CD4-positive, alpha-beta memory T cell (primary cell): ENCODE measurements around the gene TMEM60. TPM values are rescaled to one million over a fixed set of nuclear protein-coding genes. Genes with fewer than 3 reads are reported as not detected.

Experiments
- CTCF ChIA-PET: fragments of 350-600 bp; sonication (Branson Sonifier 250); formaldehyde crosslinking; loops from one replicate; lab custom pipeline; 2021; ENCODE audit warnings: inconsistent platforms; ENCODE audit not compliant: partially characterized antibody; lab: Charles Lee
- POLR2A ChIA-PET: fragments of 350-600 bp; sonication (Branson Sonifier 250); formaldehyde crosslinking; loops from one replicate; lab custom pipeline; 2021; ENCODE audit not compliant: partially characterized antibody; lab: Charles Lee
- DNase-seq, 5 donors: peaks; one replicate each; pipeline versions ENCODE4 v3.0.0 to v3.0.0-alpha.2; 2020 to 2022; ENCODE audit warnings: mixed read lengths in 1 of 5
- H3K27ac ChIP-seq: one replicate; pipeline ENCODE4 v1.7.0; 2013; ENCODE audit warnings: low read depth, low read length
- H3K27me3 ChIP-seq: 2 replicates; pipeline ENCODE4 v1.7.0; 2013; ENCODE audit warnings: mild to moderate bottlenecking, low read length, moderate library complexity; ENCODE audit not compliant: insufficient read depth
- H3K36me3 ChIP-seq: 2 replicates; pipeline ENCODE4 v1.7.0; 2013; ENCODE audit warnings: mild to moderate bottlenecking, low read length, moderate library complexity; ENCODE audit not compliant: insufficient read depth
- H3K4me1 ChIP-seq: 2 replicates; pipeline ENCODE4 v1.7.0; 2013; ENCODE audit warnings: mild to moderate bottlenecking, low read length, moderate library complexity; ENCODE audit not compliant: insufficient read depth
- H3K4me3 ChIP-seq, 2 donors: one replicate each; pipeline ENCODE4 v1.7.0; 2013; ENCODE audit warnings: low read length in 2 of 2, mild to moderate bottlenecking in 1 of 2
- H3K9me3 ChIP-seq, 2 donors: one replicate each; pipeline ENCODE4 v1.7.0; 2013; ENCODE audit warnings: low read length in 2 of 2, control low read depth in 1 of 2; ENCODE audit not compliant: control insufficient read depth in 1 of 2
- H3K27ac Mint-ChIP-seq, 7 donors: one replicate each; pipeline ENCODE4 v1.8.0; 2020 to 2021; ENCODE audit warnings: mixed read lengths in 7 of 7, mild to moderate bottlenecking in 6 of 7, inconsistent platforms in 3 of 7, moderate library complexity in 3 of 7
- H3K27me3 Mint-ChIP-seq, 2 donors: one replicate each; pipeline ENCODE4 v1.8.0; 2020 to 2021; ENCODE audit warnings: mixed read lengths in 2 of 2
- H3K36me3 Mint-ChIP-seq, 2 donors: one replicate each; pipeline ENCODE4 v1.8.0; 2020 to 2021; ENCODE audit warnings: mixed read lengths in 2 of 2, inconsistent platforms in 1 of 2, mild to moderate bottlenecking in 1 of 2
- H3K4me1 Mint-ChIP-seq, 4 donors: one replicate each; pipeline ENCODE4 v1.8.0; 2020 to 2021; ENCODE audit warnings: mixed read lengths in 4 of 4, mild to moderate bottlenecking in 1 of 4
- H3K4me3 Mint-ChIP-seq, 8 donors: one replicate each; pipeline ENCODE4 v1.8.0; 2020 to 2021; ENCODE audit warnings: mixed read lengths in 8 of 8, mild to moderate bottlenecking in 7 of 8, moderate library complexity in 6 of 8, inconsistent platforms in 3 of 8
- H3K9me3 Mint-ChIP-seq, 8 donors: one replicate each; pipeline ENCODE4 v1.8.0; 2020 to 2021; ENCODE audit warnings: mixed read lengths in 8 of 8, mild to moderate bottlenecking in 5 of 8, inconsistent platforms in 3 of 8, moderate library complexity in 1 of 8
- intact Hi-C: fragments of 100-400 bp; cut with micrococcal nuclease; formaldehyde crosslinking; loops from one replicate; pipeline ENCODE4 v1.15.1; 2023
- polyA plus RNA-seq, 2 donors: library from polyadenylated mRNA; unstranded; fragments of 300-500 nt; fragmentation: Illumina TruSeq; gene quantifications; one replicate each; pipeline ENCODE4 v1.2.3, GENCODE V29; 2021
- total RNA-seq, 2 experiments: library from RNA; stranded (reverse); gene quantifications; one replicate each; pipeline ENCODE4 v1.2.3, GENCODE V29; 2021

The TMEM60 gene
- total and polyA plus RNA-seq, 4 experiments from 2014 or later = 18.2 to 36.6 (median 20.8) TPM

GRCh38 chr7:77766801-77767605, 31.2 kb downstream of the TMEM60 start:
- peaks cover 17 to 35% of the 10 kb centered on the region in 2 donors for H3K36me3 Mint-ChIP-seq
- POLR2A ChIA-PET = interaction anchor here (0.6 kb wide), 1 partner anchor 126 kb away, joined by 3 read pairs; no protein-coding TSS in a partner anchor

GRCh38 chr7:77765906-77766800, 32.1 kb downstream of the TMEM60 start:
- CTCF ChIA-PET = interaction anchor here (0.8 to 4.0 kb wide), 3 partner anchors 109 to 115 kb away, joined by 3 to 31 read pairs (median 17); no protein-coding TSS in a partner anchor
- H3K27me3 Mint-ChIP-seq = no peaks in the 10 kb centered on the region
- no peaks in the 10 kb centered on the region for H3K9me3 ChIP-seq
- H3K27ac ChIP-seq = no peak overlapping the region
- H3K36me3 ChIP-seq = peaks cover 10% of the 10 kb centered on the region
- POLR2A ChIA-PET = no interaction called here
- intact Hi-C loops = no loop called here
- H3K4me3 ChIP-seq = no peak overlapping the region
- no peak overlapping the region for H3K4me3 Mint-ChIP-seq
- peak overlapping the region in 5 of 7 donors; percentile 21 to 80 (median 46) for H3K27ac Mint-ChIP-seq
- peaks cover 19 to 36% (median 22%) of the 10 kb centered on the region in 4 donors for H3K4me1 Mint-ChIP-seq
- H3K36me3 Mint-ChIP-seq = peaks cover 17 to 34% of the 10 kb centered on the region in 2 donors
- no peaks in the 10 kb centered on the region for H3K9me3 Mint-ChIP-seq
- peaks cover 10% of the 10 kb centered on the region for H3K4me1 ChIP-seq
- H3K27me3 ChIP-seq = no peaks in the 10 kb centered on the region
- DNase-seq = no peak

More at GRCh38 chr7:77766801-77767605, 31.2 kb downstream of the TMEM60 start:
- peak overlapping the region in 4 of 7 donors; percentile 21 to 70 (median 64) for H3K27ac Mint-ChIP-seq
- Histone ChIP-seq H3K4me1 (peaks cover 10% of the 10 kb centered on the region), H3K27ac (no peak overlapping the region), H3K36me3 (peaks cover 10% of the 10 kb centered on the region), H3K4me3 (no peak overlapping the region), H3K27me3 (no peaks in the 10 kb centered on the region), H3K9me3 (no peaks in the 10 kb centered on the region)
- peaks cover 16 to 30% (median 18%) of the 10 kb centered on the region in 4 donors for H3K4me1 Mint-ChIP-seq
- no peaks in the 10 kb centered on the region for H3K27me3 Mint-ChIP-seq
- no peaks in the 10 kb centered on the region for H3K9me3 Mint-ChIP-seq
- intact Hi-C loops = no loop called here
- peak overlapping the region in 1 of 8 donors; percentile 70 for H3K4me3 Mint-ChIP-seq
- no peak for DNase-seq
- CTCF ChIA-PET = interaction anchor here (0.6 to 4.0 kb wide), 3 partner anchors 7 to 115 kb away, joined by 3 to 31 read pairs (median 6); no protein-coding TSS in a partner anchor

- no peak overlapping the region for H3K4me3 Mint-ChIP-seq
- CTCF ChIA-PET = interaction anchor here (3.5 to 4.0 kb wide), 2 partner anchors 108 to 114 kb away, joined by 17 to 31 read pairs; no protein-coding TSS in a partner anchor
- H3K4me1 ChIP-seq = peaks cover 10% of the 10 kb centered on the region
- intact Hi-C loops = no loop called here
- H3K4me1 Mint-ChIP-seq = peaks cover 21 to 34% (median 21%) of the 10 kb centered on the region in 4 donors
- peaks cover 10% of the 10 kb centered on the region for H3K36me3 ChIP-seq
- H3K36me3 Mint-ChIP-seq = peaks cover 13 to 29% of the 10 kb centered on the region in 2 donors
- no peaks in the 10 kb centered on the region for H3K9me3 ChIP-seq
- H3K9me3 Mint-ChIP-seq = no peaks in the 10 kb centered on the region
- H3K27me3 ChIP-seq = no peaks in the 10 kb centered on the region
- POLR2A ChIA-PET = no interaction called here
- H3K4me3 ChIP-seq = no peak overlapping the region
- H3K27ac ChIP-seq = no peak overlapping the region
- no peak for DNase-seq
- H3K27me3 Mint-ChIP-seq = no peaks in the 10 kb centered on the region
- H3K27ac Mint-ChIP-seq = peak overlapping the region in 2 of 7 donors; percentile 23 to 80
These were observed 32.8 kb downstream of the TMEM60 start for GRCh38 chr7:77765481-77765880.

- Mint-ChIP-seq H3K9me3 (no peaks in the 10 kb centered on the region), H3K4me3 (no peak overlapping the region), H3K36me3 (peaks cover 5 to 12% of the 10 kb centered on the region in 2 donors), H3K4me1 (peaks cover 28 to 48% (median 38%) of the 10 kb centered on the region in 4 donors), H3K27ac (no peak overlapping the region), H3K27me3 (no peaks in the 10 kb centered on the region)
- H3K36me3 ChIP-seq = peaks cover 7% of the 10 kb centered on the region
- ChIA-PET POLR2A (no interaction called here), CTCF (interaction anchor here (1.5 to 3.7 kb wide), 6 partner anchors 9 to 173 kb away, joined by 3 to 176 read pairs (median 7); partner anchors contain the start of gene RSBN1L)
- intact Hi-C loops = no loop called here
- DNase-seq = no peak
- H3K4me1 ChIP-seq = peaks cover 30% of the 10 kb centered on the region
- H3K27ac ChIP-seq = no peak overlapping the region
- no peak overlapping the region for H3K4me3 ChIP-seq
- no peaks in the 10 kb centered on the region for H3K9me3 ChIP-seq
- no peaks in the 10 kb centered on the region for H3K27me3 ChIP-seq
These were observed 37.3 kb downstream of the TMEM60 start for GRCh38 chr7:77760809-77761453.

- no peaks in the 10 kb centered on the region for H3K27me3 ChIP-seq
- peaks cover 33% of the 10 kb centered on the region for H3K4me1 ChIP-seq
- H3K27ac ChIP-seq = no peak overlapping the region
- peak; percentile 68 to 79 (median 73) for DNase-seq
- peaks cover 29 to 51% (median 36%) of the 10 kb centered on the region in 4 donors for H3K4me1 Mint-ChIP-seq
- H3K27ac Mint-ChIP-seq = peak overlapping the region in 6 of 7 donors; percentile 9 to 61 (median 36)
- H3K36me3 ChIP-seq = no peaks in the 10 kb centered on the region
- peak overlapping the region in 1 of 8 donors; percentile 28 for H3K4me3 Mint-ChIP-seq
- H3K27me3 Mint-ChIP-seq = no peaks in the 10 kb centered on the region
- H3K4me3 ChIP-seq = no peak overlapping the region
- H3K9me3 Mint-ChIP-seq = no peaks in the 10 kb centered on the region
- ChIA-PET POLR2A (interaction anchor here (1.0 kb wide), 1 partner anchor 101 kb away, joined by 5 read pairs; no protein-coding TSS in a partner anchor), CTCF (interaction anchor here (0.6 to 3.7 kb wide), 31 partner anchors 8 to 281 kb away, joined by 3 to 176 read pairs (median 4); partner anchors contain the start of gene RSBN1L)
- H3K9me3 ChIP-seq = no peaks in the 10 kb centered on the region
- intact Hi-C loops = loop anchor here (1.0 to 2.0 kb wide), 5 partner anchors 39 to 177 kb away; partner anchors contain the start of genes PHTF2, RSBN1L and TMEM60
- peaks cover 0 to 6% of the 10 kb centered on the region in 2 donors for H3K36me3 Mint-ChIP-seq
These were observed 38.8 kb downstream of the TMEM60 start for GRCh38 chr7:77759294-77759889.

GRCh38 chr7:77757589-77757988, 40.6 kb downstream of the TMEM60 start:
- no peaks in the 10 kb centered on the region for H3K36me3 ChIP-seq
- H3K27me3 ChIP-seq = no peaks in the 10 kb centered on the region
- POLR2A ChIA-PET = interaction anchor here (0.9 to 1.3 kb wide), 4 partner anchors 41 to 99 kb away, joined by 3 to 5 read pairs (median 4); partner anchors contain the start of genes PHTF2, RSBN1L and TMEM60
- no peak overlapping the region for H3K4me3 ChIP-seq
- CTCF ChIA-PET = interaction anchor here (0.7 to 6.7 kb wide), 8 partner anchors 10 to 282 kb away, joined by 3 to 170 read pairs (median 4); partner anchors contain the start of genes PHTF2, RSBN1L and TMEM60
- Mint-ChIP-seq H3K36me3 (peaks cover 0 to 9% of the 10 kb centered on the region in 2 donors), H3K9me3 (no peaks in the 10 kb centered on the region), H3K27me3 (no peaks in the 10 kb centered on the region), H3K27ac (peak overlapping the region; percentile 1 to 86 (median 55)), H3K4me3 (no peak overlapping the region), H3K4me1 (peaks cover 35 to 53% (median 41%) of the 10 kb centered on the region in 4 donors)
- no peak overlapping the region for H3K27ac ChIP-seq
- H3K9me3 ChIP-seq = no peaks in the 10 kb centered on the region
- no peak for DNase-seq
- peaks cover 39% of the 10 kb centered on the region for H3K4me1 ChIP-seq
- intact Hi-C loops = no loop called here
